Stimulated activated naive CD4-positive, alpha-beta T cell treated with Interleukin-2 at 50 U/mL for 16 hours (primary cell): ENCODE data around the gene PLEKHA7.

Source experiments
- DNase-seq: peaks from one replicate; lab custom pipeline; 2025; lab: John Stamatoyannopoulos, UW

Gene PLEKHA7

GRCh38 chr11:16809886-16810668, 204.1 kb downstream of the PLEKHA7 start:
- DNase-seq: no peak

- no peak for DNase-seq
Observed at GRCh38 chr11:16807306-16807705, 206.9 kb downstream of the PLEKHA7 start.

GRCh38 chr11:16806791-16807190, 207.4 kb downstream of the PLEKHA7 start:
- DNase-seq: no peak

GRCh38 chr11:16805938-16806337, 208.3 kb downstream of the PLEKHA7 start:
- DNase-seq: no peak

- DNase-seq: no peak
Observed at GRCh38 chr11:16804104-16804947, 209.9 kb downstream of the PLEKHA7 start.

GRCh38 chr11:16801288-16801980, 212.8 kb downstream of the PLEKHA7 start:
- DNase-seq: no peak

- no peak for DNase-seq
Observed at GRCh38 chr11:16800382-16800781, 213.8 kb downstream of the PLEKHA7 start.

- DNase-seq: no peak
Observed at GRCh38 chr11:16799890-16800289, 214.3 kb downstream of the PLEKHA7 start.

GRCh38 chr11:16799221-16799620, 215.0 kb downstream of the PLEKHA7 start:
- DNase-seq: no peak

- DNase-seq: no peak
Observed at GRCh38 chr11:16797776-16798175, 216.4 kb downstream of the PLEKHA7 start.

- no peak for DNase-seq
Observed at GRCh38 chr11:16796311-16796710, 217.9 kb downstream of the PLEKHA7 start.

- DNase-seq: no peak
Observed at GRCh38 chr11:16795146-16795545, 219.1 kb downstream of the PLEKHA7 start.

- no peak for DNase-seq
Observed at GRCh38 chr11:16794047-16794818, 220.0 kb downstream of the PLEKHA7 start.

GRCh38 chr11:16793511-16793910, 220.7 kb downstream of the PLEKHA7 start:
- DNase-seq: no peak

- DNase-seq: no peak
Observed at GRCh38 chr11:16793009-16793408, 221.2 kb downstream of the PLEKHA7 start.

- DNase-seq: no peak
Observed at GRCh38 chr11:16792426-16792825, 221.8 kb downstream of the PLEKHA7 start.

GRCh38 chr11:16791191-16791961, 222.8 kb downstream of the PLEKHA7 start:
- no peak for DNase-seq

GRCh38 chr11:16790486-16791190, 223.6 kb downstream of the PLEKHA7 start:
- DNase-seq: no peak

GRCh38 chr11:16789560-16790485, 224.4 kb downstream of the PLEKHA7 start:
- no peak for DNase-seq
